ENCODE measurements around the gene CCDC57.

Gene CCDC57

GRCh38 chr17:82092628-82092994 lies 120.0 kb downstream of the CCDC57 start:
- Histone ChIP-seq H3K9me3 (ENCODE audit: control insufficient read depth, low read length) (no peaks in the 10 kb centered on the region), H2AFZ (ENCODE audit: low read depth, low read length) (no peak overlapping the region), H2BK15ac (ENCODE audit: low read depth, poor library complexity, severe bottlenecking) (no peak overlapping the region), H2AK5ac (ENCODE audit: low read length, severe bottlenecking) (no peak overlapping the region), H2BK12ac (ENCODE audit: low read length in 2 of 2) (no peak overlapping the region), H3K23ac (ENCODE audit: low read length in 2 of 2) (no peak overlapping the region), H3K27ac (ENCODE audit: low read length, poor library complexity, severe bottlenecking) (no peak overlapping the region), H3K9ac (ENCODE audit: low read length) (no peak overlapping the region), H3K4me3 (ENCODE audit: insufficient read depth in 1 of 2, low read depth in 1 of 2, low read length in 2 of 2) (no peak overlapping the region), H3K4ac (ENCODE audit: low read depth in 1 of 2, low read length in 2 of 2) (no peak overlapping the region), H3K4me1 (ENCODE audit: control insufficient read depth, insufficient read depth, low read depth, low read length) (peaks cover 21% of the 10 kb centered on the region), H3K27me3 (ENCODE audit: control insufficient read depth in 1 of 2, insufficient read depth in 1 of 2, low read length in 2 of 2) (no peaks in the 10 kb centered on the region), H4K8ac (ENCODE audit: low read length) (no peak overlapping the region), H3K14ac (ENCODE audit: low read length in 2 of 2) (no peak overlapping the region), H2BK120ac (ENCODE audit: low read depth, low read length) (no peak overlapping the region), H4K91ac (ENCODE audit: low read length) (no peak overlapping the region), H3K18ac (ENCODE audit: low read depth in 1 of 2, low read length in 2 of 2) (no peak overlapping the region), H3K79me1 (replicated peaks; ENCODE audit: low read length, poor library complexity, severe bottlenecking) (peaks cover 39% of the 10 kb centered on the region), H3K4me2 (ENCODE audit: low read length, poor library complexity, severe bottlenecking) (no peak overlapping the region), H3K36me3 (ENCODE audit: control insufficient read depth in 1 of 2, insufficient read depth in 2 of 2, low read depth in 1 of 2, low read length in 2 of 2) (peaks cover 73 to 95% of the 10 kb centered on the region in 2 experiments), H2BK5ac (ENCODE audit: low read depth, low read length, poor library complexity, severe bottlenecking) (no peak overlapping the region)
- 95% methylated on average over 20 of the region's 20 CpGs for WGBS
- DNase-seq, result no peak

DNA sequence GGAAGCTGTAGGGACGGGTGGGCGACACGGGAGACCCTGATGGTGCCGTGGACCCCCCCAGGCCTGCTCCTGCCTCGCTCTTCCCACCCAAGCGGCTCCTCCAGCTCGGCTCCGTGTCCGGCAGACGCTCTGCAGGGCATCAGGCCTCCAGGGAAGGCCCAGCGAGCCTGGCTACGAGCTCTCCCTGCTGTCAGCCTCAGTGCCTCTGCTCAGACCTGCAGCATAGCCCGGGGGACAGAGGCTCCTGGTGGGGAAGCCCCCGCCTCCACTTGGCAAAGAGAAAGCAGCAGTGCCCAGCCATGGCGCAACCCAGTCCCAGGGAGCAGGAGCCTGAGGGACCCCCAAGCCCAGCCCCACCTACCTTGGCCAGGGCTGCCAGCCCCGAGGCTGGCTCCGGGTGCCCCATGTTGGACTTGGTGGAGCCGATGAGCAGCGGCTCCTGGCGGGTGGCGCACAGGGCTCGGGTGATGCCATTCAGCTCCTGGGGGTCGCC lies 120.5 kb downstream of the CCDC57 start:
- no peak overlapping the region for H3K4me3 ChIP-seq (ENCODE audit: insufficient read depth in 1 of 2, low read depth in 1 of 2, low read length in 2 of 2)
- no peak overlapping the region for H2BK5ac ChIP-seq (ENCODE audit: low read depth, low read length, poor library complexity, severe bottlenecking)
- H3K9me3 ChIP-seq (ENCODE audit: control insufficient read depth, low read length), result no peaks in the 10 kb centered on the region
- H2BK120ac ChIP-seq (ENCODE audit: low read depth, low read length), result no peak overlapping the region
- H2BK12ac ChIP-seq (ENCODE audit: low read length in 2 of 2), result no peak overlapping the region
- H3K18ac ChIP-seq (ENCODE audit: low read depth in 1 of 2, low read length in 2 of 2), result no peak overlapping the region
- peaks cover 77 to 98% of the 10 kb centered on the region in 2 experiments for H3K36me3 ChIP-seq (ENCODE audit: control insufficient read depth in 1 of 2, insufficient read depth in 2 of 2, low read depth in 1 of 2, low read length in 2 of 2)
- no peak overlapping the region for H3K14ac ChIP-seq (ENCODE audit: low read length in 2 of 2)
- 95% methylated on average over 23 of the region's 23 CpGs for WGBS
- H3K27me3 ChIP-seq (ENCODE audit: control insufficient read depth in 1 of 2, insufficient read depth in 1 of 2, low read length in 2 of 2), result no peaks in the 10 kb centered on the region
- no peak overlapping the region for H4K91ac ChIP-seq (ENCODE audit: low read length)
- H2AFZ ChIP-seq (ENCODE audit: low read depth, low read length), result no peak overlapping the region
- H2BK15ac ChIP-seq (ENCODE audit: low read depth, poor library complexity, severe bottlenecking), result no peak overlapping the region
- H3K4me2 ChIP-seq (ENCODE audit: low read length, poor library complexity, severe bottlenecking), result no peak overlapping the region
- H3K4ac ChIP-seq (ENCODE audit: low read depth in 1 of 2, low read length in 2 of 2), result no peak overlapping the region
- H2AK5ac ChIP-seq (ENCODE audit: low read length, severe bottlenecking), result no peak overlapping the region
- H3K27ac ChIP-seq (ENCODE audit: low read length, poor library complexity, severe bottlenecking), result no peak overlapping the region
- no peak overlapping the region for H3K9ac ChIP-seq (ENCODE audit: low read length)
- peaks cover 20% of the 10 kb centered on the region for H3K4me1 ChIP-seq (ENCODE audit: control insufficient read depth, insufficient read depth, low read depth, low read length)
- no peak overlapping the region for H3K23ac ChIP-seq (ENCODE audit: low read length in 2 of 2)
- H3K79me1 ChIP-seq (replicated peaks; ENCODE audit: low read length, poor library complexity, severe bottlenecking), result peaks cover 39% of the 10 kb centered on the region
- no peak for DNase-seq
- no peak overlapping the region for H4K8ac ChIP-seq (ENCODE audit: low read length)

DNA sequence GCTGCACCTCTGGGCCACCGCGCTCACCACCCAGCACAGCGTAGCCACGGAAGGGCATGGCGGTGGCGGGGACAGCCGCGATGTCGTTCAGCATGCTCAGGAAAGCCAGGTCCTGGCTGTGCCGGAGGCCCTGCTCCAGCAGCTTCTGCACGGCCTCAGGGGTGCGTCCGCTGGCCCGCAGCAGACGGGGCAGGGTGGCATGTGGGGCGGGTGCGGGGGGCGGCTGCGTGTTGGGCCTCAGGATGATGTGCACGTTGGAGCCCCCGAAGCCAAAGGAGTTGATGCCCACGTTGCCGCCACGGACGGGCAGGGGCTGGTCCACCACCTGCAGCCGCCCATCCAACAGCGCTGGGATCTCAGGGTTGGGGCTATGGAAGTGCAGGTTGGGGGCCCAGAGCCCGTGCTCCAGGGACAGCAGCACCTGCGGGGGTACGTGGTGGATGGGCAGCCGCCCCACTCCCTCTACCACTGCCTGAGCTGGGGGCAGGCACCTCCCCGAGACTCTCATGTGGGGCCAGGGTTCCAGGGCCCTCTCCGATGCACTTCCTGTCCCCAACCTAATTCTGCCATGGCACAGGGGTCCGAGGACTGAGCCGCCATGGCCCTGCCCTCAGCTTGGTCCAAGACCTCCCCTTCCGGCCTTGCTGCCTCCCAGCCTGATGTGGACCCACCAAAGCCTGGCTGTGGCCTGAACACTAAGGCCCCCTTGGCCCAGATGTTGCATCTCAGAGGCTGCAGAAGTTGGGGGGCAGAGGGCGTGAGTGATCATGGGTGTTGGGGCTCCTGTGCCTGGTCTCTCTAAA lies 121.2 kb downstream of the CCDC57 start:
- no peak for DNase-seq
- Histone ChIP-seq H2BK12ac (ENCODE audit: low read length in 2 of 2) (no peak overlapping the region), H2BK5ac (ENCODE audit: low read depth, low read length, poor library complexity, severe bottlenecking) (no peak overlapping the region)

DNA sequence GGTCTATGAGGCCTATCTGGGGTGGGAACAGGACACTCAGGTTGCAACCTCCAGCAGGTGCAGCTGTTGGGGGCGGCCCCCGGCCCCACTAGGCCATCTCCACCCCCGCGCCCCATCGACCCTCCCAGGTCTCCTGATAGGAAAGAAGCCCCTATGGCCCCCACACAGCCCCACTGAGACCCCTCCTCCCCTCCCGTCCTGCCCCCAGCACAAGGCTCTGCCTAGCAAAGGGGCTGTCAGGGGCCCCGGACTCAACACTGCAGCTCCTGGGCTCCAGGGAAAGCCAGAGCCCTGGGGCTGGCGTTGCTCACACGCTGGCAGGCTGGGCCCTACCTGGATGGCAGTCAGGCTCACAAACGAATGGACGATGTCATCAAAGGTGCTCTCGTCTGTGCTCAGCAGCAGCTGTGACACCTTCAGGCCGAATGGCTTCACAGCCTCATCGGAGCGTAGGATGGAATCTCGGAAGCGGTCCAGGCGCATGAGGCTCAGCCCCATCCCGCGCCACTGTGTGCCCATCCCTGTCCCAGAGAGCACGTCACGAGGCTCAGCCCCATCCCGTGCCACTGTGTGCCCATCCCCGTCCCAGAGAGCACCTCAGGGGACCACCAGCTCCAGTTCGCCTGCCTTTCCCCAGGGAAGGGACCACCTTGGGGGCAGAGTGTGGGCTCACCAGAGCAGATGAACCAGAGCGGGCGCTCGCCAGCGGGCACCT lies 121.9 kb downstream of the CCDC57 start:
- WGBS, result 98% methylated on average over 29 of the region's 29 CpGs

More for the DNA sequence above, 121.2 kb downstream of the CCDC57 start:
- no peaks in the 10 kb centered on the region for H3K27me3 ChIP-seq (ENCODE audit: control insufficient read depth in 1 of 2, insufficient read depth in 1 of 2, low read length in 2 of 2)
- no peaks in the 10 kb centered on the region for H3K9me3 ChIP-seq (ENCODE audit: control insufficient read depth, low read length)
- 98% methylated on average over 36 of the region's 37 CpGs for WGBS
- H3K4me1 ChIP-seq (ENCODE audit: control insufficient read depth, insufficient read depth, low read depth, low read length), result peaks cover 14% of the 10 kb centered on the region
- H3K27ac ChIP-seq (ENCODE audit: low read length, poor library complexity, severe bottlenecking), result no peak overlapping the region
- H3K4me2 ChIP-seq (ENCODE audit: low read length, poor library complexity, severe bottlenecking), result no peak overlapping the region
- H3K4ac ChIP-seq (ENCODE audit: low read depth in 1 of 2, low read length in 2 of 2), result no peak overlapping the region
- H2AK5ac ChIP-seq (ENCODE audit: low read length, severe bottlenecking), result no peak overlapping the region
- no peak overlapping the region for H3K18ac ChIP-seq (ENCODE audit: low read depth in 1 of 2, low read length in 2 of 2)
- H3K79me1 ChIP-seq (replicated peaks; ENCODE audit: low read length, poor library complexity, severe bottlenecking), result peaks cover 43% of the 10 kb centered on the region
- H2BK15ac ChIP-seq (ENCODE audit: low read depth, poor library complexity, severe bottlenecking), result no peak overlapping the region
- H4K8ac ChIP-seq (ENCODE audit: low read length), result peak overlapping the region; percentile 3
- H2BK120ac ChIP-seq (ENCODE audit: low read depth, low read length), result no peak overlapping the region
- no peak overlapping the region for H3K23ac ChIP-seq (ENCODE audit: low read length in 2 of 2)
- no peak overlapping the region for H3K9ac ChIP-seq (ENCODE audit: low read length)
- H4K91ac ChIP-seq (ENCODE audit: low read length), result no peak overlapping the region
- H3K14ac ChIP-seq (ENCODE audit: low read length in 2 of 2), result no peak overlapping the region
- H3K4me3 ChIP-seq (ENCODE audit: insufficient read depth in 1 of 2, low read depth in 1 of 2, low read length in 2 of 2), result no peak overlapping the region
- H3K36me3 ChIP-seq (ENCODE audit: control insufficient read depth in 1 of 2, insufficient read depth in 2 of 2, low read depth in 1 of 2, low read length in 2 of 2), result peaks cover 84 to 100% of the 10 kb centered on the region in 2 experiments
- no peak overlapping the region for H2AFZ ChIP-seq (ENCODE audit: low read depth, low read length)

More for the DNA sequence above, 121.9 kb downstream of the CCDC57 start:
- H3K14ac ChIP-seq (ENCODE audit: low read length in 2 of 2), result no peak overlapping the region
- no peak overlapping the region for H2BK15ac ChIP-seq (ENCODE audit: low read depth, poor library complexity, severe bottlenecking)
- no peak overlapping the region for H4K8ac ChIP-seq (ENCODE audit: low read length)
- no peaks in the 10 kb centered on the region for H3K9me3 ChIP-seq (ENCODE audit: control insufficient read depth, low read length)
- H2AFZ ChIP-seq (ENCODE audit: low read depth, low read length), result no peak overlapping the region
- H3K23ac ChIP-seq (ENCODE audit: low read length in 2 of 2), result no peak overlapping the region
- H3K4me1 ChIP-seq (ENCODE audit: control insufficient read depth, insufficient read depth, low read depth, low read length), result peaks cover 6% of the 10 kb centered on the region
- no peak overlapping the region for H3K4ac ChIP-seq (ENCODE audit: low read depth in 1 of 2, low read length in 2 of 2)
- no peak overlapping the region for H2BK120ac ChIP-seq (ENCODE audit: low read depth, low read length)
- H3K79me1 ChIP-seq (replicated peaks; ENCODE audit: low read length, poor library complexity, severe bottlenecking), result peaks cover 45% of the 10 kb centered on the region
- H3K18ac ChIP-seq (ENCODE audit: low read depth in 1 of 2, low read length in 2 of 2), result peak overlapping the region in 1 of 2 experiments; percentile 25
- DNase-seq, result no peak
- no peak overlapping the region for H3K4me3 ChIP-seq (ENCODE audit: insufficient read depth in 1 of 2, low read depth in 1 of 2, low read length in 2 of 2)
- no peaks in the 10 kb centered on the region for H3K27me3 ChIP-seq (ENCODE audit: control insufficient read depth in 1 of 2, insufficient read depth in 1 of 2, low read length in 2 of 2)
- no peak overlapping the region for H3K9ac ChIP-seq (ENCODE audit: low read length)
- H2BK12ac ChIP-seq (ENCODE audit: low read length in 2 of 2), result no peak overlapping the region
- no peak overlapping the region for H3K4me2 ChIP-seq (ENCODE audit: low read length, poor library complexity, severe bottlenecking)
- H4K91ac ChIP-seq (ENCODE audit: low read length), result no peak overlapping the region
- H2AK5ac ChIP-seq (ENCODE audit: low read length, severe bottlenecking), result no peak overlapping the region
- peaks cover 85 to 100% of the 10 kb centered on the region in 2 experiments for H3K36me3 ChIP-seq (ENCODE audit: control insufficient read depth in 1 of 2, insufficient read depth in 2 of 2, low read depth in 1 of 2, low read length in 2 of 2)
- H3K27ac ChIP-seq (ENCODE audit: low read length, poor library complexity, severe bottlenecking), result no peak overlapping the region
- no peak overlapping the region for H2BK5ac ChIP-seq (ENCODE audit: low read depth, low read length, poor library complexity, severe bottlenecking)
